ENCODE data around the gene RNASE7.

Gene RNASE7

DNA sequence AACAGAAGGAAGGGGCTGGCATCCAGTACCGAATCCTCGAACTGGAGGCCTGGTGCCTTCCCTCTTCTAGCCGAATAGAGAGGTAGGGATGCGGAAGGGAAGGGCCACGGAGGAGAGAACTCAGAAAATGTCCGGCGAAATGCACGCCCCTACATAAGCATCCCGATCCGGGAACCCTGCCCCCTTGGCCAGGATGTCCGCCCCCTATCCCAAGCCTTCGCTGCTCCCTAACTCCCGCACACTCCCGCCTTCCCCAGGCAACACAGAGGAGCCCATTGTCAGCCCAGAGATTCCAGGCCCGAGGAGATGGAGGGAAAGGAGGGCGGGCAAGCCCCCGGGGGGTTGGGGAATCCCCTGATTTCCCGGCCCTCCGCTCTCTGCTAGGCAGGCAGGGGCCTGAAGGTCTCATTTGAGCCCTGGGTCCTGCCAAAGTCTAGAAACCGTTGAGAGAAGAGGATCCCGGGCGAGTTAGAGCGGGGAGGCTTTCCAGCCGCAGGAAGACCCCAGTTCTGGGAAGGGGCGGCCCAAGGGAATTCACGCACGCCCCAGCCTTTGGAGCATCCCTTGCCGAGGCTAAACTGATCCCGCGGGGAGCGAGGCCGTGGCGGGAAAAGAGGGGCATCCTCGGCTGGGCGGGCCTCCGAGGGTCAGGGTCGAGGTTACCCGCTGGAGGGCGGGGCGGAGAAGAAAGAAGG, 27.4 kb downstream of the RNASE7 start:
- DNase-seq, result peak; percentile 45

DNA sequence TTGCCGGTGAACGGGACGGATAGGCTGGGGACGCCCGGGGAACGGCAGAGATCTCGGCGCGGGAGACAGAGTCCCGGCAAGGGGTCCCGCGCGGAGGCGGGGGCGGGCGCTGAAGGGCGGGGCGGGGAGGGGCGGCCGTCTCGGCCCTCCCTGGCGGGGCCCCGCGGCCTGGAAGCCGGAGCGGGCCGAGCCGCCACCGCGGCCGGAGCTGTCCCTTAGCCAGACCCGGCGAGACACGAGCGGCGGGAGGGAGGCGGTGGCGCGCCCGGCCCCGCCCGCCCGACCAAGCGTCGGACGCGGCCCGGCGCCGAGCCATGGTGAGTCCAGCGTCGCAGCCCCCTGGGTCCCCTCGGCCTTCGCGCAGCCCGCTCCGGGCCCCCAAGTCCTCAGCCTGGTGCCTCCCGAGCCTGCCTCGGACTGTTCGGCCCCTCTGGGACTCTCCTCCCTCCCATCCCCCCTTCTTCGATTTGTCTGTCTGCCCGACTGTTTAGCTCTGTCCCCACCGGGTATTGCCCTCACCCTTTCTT, 28.0 kb downstream of the RNASE7 start, which contains the start of gene ARHGEF40:
TSS of gene ARHGEF40 (plus strand) at position 222 of the 527 bp plus-strand sequence. CDS start at position 315, 93 bp downstream.
- DNase-seq, result peak; percentile 35

DNA sequence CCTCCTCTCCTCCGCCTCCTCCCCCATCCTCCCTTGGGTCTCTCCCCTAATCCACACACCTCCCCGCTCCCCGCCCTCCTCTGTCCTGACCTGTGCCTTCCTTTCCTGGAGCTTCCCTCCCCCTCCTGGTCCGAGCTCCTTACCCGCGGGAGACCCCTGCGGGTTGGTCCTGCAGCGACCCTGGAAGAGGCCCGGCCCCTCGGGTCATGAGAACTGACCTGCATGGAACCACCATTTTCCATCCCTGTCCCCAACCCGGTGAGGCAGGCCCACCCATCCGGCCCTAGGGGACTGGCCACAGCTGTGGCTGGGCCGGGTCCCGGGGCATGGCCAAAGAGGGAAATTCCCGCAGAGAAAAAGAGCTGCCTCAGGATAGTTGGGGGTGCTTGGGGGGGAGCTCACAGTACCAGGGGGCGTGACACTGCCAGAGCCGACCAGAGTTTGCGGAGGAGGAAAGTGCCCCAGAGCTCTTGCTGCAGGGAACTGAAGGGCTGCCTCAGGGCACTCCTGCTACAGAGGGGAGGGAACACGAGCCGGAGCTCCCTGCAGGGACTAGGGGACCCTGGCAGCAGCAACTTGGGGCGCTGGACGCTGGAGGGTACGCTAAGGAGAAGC, 28.6 kb downstream of the RNASE7 start:
- peak; percentile 40 for DNase-seq

DNA sequence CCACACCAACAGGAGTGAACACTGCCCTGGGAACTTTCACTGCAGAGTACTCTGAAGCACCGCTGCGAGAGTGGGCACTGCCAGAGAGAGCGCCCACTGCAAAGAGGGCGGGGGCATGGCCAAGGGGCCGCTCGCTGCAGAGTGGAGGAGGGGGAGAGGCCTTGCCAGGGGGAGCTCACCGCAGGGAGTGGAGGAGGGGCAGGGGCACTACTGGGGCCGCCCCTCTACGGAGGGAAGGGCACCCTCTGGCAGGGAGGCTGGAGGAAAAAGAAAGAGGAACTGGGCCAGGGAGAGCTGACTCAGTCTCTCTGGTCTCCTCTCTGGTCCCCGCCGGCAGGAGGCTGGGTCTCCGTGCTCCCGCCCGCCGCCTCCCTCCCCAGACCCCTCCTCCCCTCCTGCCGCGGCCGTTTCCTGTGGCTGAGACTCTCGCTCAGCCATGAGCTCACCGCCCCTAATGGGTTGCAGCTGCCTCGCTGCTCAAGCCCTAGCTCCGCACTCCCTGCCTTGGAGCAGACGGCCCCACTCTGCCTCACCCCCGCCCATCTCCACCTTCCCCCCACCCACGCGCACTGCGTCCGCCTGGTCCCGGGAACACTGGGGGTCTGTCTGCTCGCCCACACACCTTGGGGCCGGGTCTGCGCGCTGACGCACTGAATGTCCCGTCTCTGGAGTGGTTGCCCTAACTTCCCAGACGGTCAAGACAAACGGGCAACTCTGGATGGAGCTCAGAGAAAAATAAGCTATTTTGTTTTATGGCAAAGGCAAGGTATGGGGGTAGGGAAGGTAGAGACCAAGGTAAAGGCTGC, 29.3 kb downstream of the RNASE7 start:
- peak; percentile 76 for DNase-seq

GRCh38 chr14:21072031-21072473, 29.9 kb downstream of the RNASE7 start:
- DNase-seq, result no peak

DNA sequence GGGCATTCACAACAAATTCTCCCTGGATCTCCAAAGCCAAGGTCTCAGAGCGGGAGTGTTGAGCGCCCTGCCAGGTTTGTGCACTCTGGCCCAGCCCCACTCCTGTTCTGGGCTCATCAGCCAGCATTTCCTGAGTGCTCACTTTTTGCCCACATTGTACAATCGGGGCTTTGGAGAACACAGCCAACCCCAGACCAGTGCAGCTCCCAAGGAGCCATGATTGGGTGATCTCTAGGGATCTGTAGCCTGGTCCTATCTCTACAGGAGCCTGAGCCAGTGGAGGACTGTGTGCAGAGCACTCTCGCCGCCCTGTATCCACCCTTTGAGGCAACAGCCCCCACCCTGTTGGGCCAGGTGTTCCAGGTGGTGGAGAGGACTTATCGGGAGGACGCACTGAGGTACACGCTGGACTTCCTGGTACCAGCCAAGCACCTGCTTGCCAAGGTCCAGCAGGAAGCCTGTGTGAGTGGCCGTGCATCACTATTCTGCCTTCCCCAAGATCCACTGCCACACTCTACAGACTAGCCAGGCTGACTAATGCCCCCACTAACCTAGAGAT, 30.7 kb downstream of the RNASE7 start:
- no peak for DNase-seq

DNA sequence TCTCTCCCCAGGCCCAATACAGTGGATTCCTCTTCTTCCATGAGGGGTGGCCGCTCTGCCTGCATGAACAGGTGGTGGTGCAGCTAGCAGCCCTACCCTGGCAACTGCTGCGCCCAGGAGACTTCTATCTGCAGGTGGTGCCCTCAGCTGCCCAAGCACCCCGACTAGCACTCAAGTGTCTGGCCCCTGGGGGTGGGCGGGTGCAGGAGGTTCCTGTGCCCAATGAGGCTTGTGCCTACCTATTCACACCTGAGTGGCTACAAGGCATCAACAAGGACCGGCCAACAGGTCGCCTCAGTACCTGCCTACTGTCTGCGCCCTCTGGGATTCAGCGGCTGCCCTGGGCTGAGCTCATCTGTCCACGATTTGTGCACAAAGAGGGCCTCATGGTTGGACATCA, 31.8 kb downstream of the RNASE7 start:
- DNase-seq, result no peak

DNA sequence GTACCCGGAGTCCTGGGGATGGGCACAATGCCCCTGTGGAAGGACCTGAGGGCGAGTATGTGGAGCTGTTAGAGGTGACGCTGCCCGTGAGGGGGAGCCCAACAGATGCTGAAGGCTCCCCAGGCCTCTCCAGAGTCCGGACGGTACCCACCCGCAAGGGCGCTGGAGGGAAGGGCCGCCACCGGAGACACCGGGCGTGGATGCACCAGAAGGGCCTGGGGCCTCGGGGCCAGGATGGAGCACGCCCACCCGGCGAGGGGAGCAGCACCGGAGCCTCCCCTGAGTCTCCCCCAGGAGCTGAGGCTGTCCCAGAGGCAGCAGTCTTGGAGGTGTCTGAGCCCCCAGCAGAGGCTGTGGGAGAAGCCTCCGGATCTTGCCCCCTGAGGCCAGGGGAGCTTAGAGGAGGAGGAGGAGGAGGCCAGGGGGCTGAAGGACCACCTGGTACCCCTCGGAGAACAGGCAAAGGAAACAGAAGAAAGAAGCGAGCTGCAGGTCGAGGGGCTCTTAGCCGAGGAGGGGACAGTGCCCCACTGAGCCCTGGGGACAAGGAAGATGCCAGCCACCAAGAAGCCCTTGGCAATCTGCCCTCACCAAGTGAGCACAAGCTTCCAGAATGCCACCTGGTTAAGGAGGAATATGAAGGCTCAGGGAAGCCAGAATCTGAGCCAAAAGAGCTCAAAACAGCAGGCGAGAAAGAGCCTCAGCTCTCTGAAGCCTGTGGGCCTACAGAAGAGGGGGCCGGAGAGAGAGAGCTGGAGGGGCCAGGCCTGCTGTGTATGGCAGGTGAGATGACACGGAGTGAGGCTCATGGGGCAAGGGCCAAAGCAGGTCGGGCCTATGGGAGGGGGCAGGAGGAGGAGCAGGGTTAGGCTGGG, 32.5 kb downstream of the RNASE7 start:
- no peak for DNase-seq

DNA sequence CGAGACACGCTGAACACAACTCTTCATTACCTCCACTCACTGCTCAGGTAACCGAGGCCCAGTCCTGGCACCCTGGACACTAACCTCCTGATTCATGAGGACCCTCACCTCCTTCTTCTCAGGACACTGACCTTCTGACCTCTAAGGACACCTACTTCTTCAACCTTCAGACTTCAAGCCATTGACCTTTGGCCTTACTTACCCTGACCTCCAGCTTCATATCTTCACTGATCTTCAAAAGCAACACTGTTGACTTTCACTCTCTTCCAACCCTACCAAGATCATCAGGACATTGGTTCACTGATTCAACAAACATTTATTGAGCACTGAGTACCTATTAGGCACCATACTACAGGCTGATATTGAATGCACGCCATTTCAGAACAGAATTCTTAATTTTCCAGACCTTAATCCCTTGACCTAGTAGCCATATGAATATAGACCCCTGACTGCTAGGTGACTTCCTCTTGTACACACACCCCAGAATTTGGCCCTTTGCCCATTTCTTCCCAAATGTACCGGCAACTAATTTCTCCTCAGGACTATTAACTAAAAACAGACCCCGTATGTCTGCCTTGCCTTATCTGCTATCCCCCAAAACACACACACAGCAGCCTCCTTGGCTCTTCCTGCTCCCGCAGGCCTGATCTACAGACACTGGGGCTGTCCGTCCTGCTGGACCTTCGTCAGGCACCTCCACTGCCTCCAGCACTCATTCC, 33.7 kb downstream of the RNASE7 start:
- DNase-seq, result no peak

DNA sequence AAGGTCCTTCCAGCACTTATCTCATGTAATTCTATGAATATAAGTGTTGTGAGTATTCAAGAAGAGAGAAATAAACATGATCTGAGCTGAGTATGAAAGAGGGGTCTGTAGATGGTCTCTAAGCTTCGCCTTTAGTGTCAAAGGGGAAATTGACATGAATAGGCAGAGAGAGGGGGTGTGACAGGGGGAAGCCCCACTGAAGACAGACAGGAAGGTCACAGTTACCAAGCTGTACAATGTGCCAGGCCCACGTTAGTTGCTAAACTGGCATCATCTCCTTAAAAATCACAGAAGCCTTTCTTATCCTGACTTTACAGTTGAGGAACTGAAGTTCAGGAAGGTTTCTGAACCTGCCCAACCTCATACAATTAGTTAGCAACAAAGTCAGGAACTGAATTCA, 35.5 kb downstream of the RNASE7 start:
- no peak for DNase-seq

GRCh38 chr14:21078287-21078686, 36.1 kb downstream of the RNASE7 start:
- DNase-seq, result no peak

DNA sequence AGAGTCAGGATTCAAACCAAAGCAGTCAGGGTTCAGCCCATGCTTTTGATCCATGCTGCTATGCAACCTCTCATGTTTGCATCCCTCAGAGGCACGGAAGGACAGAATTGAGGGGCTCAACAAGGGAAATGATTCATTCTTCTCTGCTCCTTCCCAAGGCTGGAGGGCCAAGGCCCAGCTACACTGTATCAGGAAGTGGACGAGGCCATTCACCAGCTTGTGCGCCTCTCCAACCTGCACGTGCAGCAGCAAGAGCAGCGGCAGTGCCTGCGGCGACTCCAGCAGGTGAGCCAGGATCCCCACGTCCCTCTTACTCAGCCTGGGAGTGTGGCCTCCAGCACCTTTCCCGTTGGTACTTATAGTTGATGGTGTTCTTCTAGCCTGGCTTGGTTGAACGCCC, 36.6 kb downstream of the RNASE7 start:
- no peak for DNase-seq

DNA sequence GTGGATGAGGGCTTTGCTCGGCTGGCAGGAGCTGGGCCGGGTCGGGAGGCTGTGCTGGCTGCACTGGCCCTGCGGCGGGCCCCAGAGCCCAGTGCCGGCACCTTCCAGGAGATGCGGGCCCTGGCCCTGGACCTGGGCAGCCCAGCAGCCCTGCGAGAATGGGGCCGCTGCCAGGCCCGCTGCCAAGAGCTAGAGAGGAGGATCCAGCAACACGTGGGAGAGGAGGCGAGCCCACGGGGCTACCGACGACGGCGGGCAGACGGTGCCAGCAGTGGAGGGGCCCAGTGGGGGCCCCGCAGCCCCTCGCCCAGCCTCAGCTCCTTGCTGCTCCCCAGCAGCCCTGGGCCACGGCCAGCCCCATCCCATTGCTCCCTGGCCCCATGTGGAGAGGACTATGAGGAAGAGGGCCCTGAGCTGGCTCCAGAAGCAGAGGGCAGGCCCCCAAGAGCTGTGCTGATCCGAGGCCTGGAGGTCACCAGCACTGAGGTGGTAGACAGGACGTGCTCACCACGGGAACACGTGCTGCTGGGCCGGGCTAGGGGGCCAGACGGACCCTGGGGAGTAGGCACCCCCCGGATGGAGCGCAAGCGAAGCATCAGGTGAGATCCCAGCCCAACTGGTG, 39.5 kb downstream of the RNASE7 start:
- DNase-seq, result no peak

DNA sequence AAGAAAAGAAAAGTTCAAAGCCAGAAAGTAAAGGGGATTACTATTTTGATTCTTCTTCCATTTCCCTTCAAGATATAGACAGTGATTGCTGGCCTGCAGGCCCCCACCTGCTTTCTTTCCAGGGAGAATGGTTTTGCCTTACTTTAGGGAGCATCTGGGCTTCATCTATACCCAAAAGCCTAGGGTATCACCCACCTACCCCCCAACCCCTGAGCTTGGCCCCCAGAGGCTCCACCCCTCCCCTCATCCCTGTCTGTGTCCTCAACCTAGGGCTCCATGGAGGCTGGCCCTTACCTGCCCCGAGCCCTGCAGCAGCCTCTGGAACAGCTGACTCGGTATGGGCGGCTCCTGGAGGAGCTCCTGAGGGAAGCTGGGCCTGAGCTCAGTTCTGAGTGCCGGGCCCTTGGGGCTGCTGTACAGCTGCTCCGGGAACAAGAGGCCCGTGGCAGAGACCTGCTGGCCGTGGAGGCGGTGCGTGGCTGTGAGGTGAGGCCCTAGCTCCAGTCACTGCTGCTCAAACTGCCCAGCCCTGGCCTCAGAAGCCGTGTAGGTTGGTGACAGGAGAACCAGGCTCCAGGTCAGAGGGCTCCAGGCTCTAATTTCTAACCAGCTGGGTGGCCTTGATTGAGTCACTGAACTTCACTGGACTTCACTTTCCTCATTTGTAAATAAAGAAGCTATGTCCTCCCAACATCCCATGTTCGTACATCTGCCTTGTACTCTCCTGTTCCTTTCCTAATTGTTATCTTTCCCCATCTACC, 41.6 kb downstream of the RNASE7 start:
- no peak for DNase-seq

GRCh38 chr14:21084396-21084795, 42.2 kb downstream of the RNASE7 start:
- no peak for DNase-seq

DNA sequence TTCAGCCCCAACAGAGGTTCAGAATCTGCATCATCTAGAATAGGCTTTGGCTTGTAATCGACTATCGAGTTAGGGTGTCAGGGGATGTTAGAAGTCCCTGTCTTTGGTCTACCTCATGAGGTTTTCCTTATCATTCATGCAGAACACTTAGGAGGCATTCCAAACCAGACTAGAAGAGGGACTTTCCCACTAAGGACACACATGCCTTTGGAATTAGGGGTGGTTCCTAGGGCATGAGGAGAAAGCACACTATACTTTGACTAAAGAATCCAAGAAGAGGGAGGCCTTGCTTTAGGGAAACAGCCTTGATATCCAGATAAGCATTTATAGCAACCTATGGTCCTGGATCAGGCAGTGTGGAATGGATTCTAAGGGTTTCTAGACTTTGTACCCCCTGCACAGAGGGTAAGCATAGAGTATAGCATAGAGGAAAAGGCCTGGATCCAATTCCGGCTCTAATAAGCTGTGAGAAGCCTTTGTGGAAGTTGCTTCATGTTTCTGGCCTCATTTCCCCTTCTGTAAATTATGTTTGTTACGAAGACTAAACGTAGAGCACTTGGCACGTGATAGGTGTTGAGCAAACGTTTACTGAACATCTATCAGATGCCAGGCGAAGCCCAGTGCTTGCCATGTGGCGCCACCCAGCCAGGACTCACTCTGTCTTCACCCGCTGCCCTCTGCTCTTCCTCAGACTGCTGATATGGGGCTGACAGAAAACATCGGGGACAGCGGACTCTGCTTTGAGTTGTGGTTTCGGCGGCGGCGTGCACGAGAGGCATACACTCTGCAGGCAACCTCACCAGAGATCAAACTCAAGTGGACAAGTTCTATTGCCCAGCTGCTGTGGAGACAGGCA, 43.1 kb downstream of the RNASE7 start:
- no peak for DNase-seq

GRCh38 chr14:21086908-21087293, 44.7 kb downstream of the RNASE7 start:
- no peak for DNase-seq

DNA sequence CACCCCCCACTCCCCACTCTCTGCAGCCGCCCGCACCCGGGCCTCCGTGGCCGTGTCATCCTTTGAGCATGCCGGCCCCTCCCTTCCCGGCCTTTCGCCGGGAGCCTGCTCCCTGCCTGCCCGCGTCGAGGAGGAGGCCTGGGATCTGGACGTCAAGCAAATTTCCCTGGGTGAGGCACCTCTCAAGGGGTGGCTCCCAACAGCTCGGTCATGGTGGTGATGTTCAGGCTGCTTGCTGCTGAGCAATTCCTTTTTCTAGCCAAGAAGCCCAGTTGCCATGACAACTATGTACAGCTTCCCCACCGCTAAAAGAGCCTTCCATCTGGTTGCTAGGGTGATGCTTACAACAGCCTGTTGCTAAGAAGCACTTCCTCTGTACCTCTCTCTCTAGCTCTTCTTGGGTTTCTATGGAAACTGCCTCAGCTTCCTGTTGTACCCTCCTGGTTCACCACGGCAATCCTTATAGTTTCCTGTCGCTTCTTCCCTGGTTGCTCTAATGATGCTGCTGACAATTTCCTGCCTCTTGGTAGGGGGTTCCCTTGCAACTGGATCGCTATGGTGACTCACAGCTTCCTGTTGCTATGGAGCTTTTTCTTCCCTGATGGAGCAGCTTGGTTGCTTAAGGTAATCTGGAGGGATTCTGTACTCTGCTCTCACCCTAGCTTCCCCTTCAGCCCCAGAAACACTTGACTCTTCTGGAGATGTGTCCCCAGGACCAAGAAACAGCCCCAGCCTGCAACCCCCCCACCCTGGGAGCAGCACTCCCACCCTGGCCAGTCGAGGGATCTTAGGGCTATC, 45.3 kb downstream of the RNASE7 start:
- DNase-seq, result peak; percentile 67
